ENCODE data around the gene ZNF79.

The ZNF79 gene

DNA sequence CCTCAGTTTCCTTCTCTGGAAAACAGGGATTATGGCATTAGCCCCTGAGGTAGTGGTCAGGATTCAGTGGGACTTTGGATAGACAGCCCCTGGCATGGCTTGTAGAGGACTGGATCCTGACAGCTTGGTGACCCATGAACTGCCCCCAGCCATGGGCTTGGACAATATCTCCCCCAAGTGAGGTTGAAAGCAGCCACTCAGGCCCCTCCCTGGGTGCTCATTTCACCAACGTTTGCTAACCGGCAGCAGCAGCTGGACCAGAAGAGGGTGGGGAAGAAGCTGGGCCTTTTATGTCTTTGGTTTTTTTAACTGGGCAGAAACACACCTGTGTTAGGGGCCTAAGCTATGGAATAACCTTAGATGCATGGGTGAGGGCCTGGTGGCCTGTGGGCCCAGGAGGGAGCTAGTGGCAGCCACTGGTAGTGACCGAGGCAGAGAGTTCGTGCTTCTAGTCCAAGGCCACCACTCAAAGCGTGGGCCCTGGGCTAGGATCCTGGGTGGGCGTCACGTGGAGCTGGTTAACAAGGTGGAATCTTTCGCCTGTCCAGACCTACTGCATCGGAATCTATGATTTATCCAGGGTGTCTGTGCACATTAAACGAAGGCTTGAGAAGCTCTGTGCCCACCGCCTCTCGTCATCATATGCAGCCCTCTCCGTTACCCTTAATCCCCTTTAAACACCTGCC, 25.3 kb upstream of the ZNF79 start:
- no peak for DNase-seq

DNA sequence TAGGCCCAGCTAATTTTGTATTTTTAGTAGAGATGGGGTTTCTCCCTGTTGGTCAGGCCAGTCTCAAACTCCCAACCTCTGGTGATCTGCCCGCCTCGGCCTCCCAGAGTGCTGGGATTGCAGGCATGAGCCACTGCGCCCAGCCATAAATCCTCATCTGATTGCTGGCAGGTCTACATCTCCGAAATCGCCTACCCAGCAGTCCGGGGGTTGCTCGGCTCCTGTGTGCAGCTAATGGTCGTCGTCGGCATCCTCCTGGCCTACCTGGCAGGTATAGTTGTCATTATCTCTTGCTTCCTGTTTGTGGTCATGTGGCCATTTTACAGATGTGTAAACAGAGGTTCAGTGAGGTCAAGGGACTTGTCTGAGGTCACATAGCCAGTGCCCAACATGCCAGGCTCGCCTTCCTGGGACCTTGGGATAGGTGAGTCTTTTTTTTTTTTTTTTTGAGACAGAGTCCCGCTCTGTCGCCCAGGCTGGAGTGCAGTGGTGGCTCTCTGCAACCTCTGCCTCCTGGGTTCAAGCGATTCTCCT, 24.4 kb upstream of the ZNF79 start:
- no peak for DNase-seq

DNA sequence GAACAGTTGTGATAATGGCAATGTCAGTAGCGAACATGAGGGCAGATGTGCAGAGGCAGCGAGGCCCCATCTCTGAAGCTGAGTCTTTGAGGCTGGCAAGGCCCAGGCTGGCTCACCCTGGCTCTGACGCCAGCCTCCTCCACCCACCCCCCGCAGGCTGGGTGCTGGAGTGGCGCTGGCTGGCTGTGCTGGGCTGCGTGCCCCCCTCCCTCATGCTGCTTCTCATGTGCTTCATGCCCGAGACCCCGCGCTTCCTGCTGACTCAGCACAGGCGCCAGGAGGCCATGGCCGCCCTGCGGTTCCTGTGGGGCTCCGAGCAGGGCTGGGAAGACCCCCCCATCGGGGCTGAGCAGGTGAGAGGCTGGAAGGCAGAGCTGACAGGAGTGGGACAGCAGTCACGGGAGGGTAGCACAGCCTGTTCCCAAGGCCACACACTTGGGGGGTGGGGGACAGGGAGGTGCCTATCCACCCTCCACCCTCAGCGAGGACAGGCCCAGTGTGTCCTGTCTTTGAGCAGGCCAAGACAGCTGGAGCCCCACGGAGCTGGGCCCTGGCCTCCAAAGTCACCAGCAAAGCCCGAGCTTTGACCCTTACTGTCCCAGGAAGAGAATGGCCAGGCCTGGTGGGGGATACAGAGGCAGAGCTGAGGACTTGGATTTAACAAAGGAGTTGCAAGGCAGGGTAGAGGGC, 21.6 kb upstream of the ZNF79 start:
- DNase-seq = no peak

DNA sequence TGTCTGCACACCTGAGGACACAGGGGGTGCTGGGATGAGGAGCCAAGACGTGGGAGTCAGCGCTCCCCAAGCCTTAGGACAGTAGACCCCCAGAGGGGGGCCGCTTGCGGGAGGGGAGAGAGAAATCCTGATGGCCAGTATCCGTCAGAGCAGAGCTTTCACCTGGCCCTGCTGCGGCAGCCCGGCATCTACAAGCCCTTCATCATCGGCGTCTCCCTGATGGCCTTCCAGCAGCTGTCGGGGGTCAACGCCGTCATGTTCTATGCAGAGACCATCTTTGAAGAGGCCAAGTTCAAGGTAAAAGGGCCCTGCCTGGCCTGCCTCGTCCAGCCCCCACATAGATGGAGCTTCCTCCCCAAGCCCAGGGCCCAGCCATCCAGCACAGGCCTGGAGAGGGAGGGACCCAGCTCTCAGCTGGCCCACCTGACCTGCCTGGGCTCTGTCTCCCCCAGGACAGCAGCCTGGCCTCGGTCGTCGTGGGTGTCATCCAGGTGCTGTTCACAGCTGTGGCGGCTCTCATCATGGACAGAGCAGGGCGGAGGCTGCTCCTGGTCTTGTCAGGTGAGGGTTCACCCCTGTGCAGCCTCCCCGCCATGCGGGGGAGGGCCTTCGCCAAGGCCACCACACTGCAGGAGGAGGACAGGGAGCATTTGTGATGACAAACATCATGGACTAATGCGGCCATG, 20.5 kb upstream of the ZNF79 start:
- DNase-seq = no peak

DNA sequence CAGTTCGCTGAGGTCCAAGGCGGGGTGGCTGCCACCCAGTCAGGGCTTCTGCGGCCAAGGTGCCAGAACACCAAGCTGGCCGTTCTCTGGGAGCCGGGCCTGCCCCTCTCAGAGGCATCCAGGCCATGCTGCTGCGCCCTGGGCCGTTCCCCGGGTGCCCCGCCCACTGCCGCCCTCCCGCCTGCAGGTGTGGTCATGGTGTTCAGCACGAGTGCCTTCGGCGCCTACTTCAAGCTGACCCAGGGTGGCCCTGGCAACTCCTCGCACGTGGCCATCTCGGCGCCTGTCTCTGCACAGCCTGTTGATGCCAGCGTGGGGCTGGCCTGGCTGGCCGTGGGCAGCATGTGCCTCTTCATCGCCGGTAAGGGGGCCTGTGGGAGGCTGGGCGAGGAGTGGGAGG, 19.6 kb upstream of the ZNF79 start:
- no peak for DNase-seq

DNA sequence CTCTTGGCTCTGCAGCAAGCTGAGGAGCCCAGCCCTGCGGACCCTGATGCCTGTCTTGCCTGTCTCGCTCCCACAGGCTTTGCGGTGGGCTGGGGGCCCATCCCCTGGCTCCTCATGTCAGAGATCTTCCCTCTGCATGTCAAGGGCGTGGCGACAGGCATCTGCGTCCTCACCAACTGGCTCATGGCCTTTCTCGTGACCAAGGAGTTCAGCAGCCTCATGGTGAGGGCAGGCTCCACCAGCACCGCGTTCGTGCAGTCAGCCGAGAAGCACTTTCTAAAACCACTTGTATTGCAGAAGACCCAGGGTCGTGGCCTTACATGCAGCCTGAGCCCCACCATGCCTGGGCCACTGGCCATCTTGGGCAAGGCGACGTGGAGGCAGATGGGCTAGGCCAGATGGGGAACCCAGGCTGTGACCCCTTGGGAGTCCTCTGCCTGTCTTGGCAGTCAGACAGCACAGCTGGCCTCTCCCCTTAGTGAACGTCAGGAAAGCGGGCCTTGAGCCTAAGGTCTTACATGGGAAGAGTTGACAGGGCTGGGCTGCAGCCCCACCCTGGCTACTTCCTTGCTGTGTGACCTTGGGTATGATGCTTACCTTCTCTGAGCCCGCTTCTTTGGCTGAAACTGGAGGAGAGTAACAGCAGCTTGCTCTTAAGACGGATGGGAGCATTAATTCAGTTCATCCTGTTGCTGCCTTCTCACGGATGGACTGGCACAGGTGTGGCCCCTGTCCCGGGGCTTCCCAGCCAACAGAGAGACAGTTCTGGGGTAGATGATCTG, 18.6 kb upstream of the ZNF79 start:
- DNase-seq = no peak

DNA sequence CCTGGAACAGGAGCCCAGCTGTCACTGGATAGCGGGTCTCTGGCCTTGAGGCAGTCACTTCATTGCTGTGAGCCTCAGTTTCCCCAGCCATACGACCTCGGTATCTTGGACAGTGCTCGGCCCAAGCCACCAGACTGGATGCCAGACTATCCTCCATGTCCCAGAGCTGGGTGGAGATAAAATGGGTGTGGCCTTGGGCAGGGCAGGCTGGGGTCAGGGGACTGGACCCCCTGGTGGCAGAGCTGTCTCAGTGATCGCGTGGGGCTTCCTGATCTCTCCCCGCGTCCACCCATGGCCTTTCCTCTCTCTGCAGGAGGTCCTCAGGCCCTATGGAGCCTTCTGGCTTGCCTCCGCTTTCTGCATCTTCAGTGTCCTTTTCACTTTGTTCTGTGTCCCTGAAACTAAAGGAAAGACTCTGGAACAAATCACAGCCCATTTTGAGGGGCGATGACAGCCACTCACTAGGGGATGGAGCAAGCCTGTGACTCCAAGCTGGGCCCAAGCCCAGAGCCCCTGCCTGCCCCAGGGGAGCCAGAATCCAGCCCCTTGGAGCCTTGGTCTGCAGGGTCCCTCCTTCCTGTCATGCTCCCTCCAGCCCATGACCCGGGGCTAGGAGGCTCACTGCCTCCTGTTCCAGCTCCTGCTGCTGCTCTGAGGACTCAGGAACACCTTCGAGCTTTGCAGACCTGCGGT, 17.2 kb upstream of the ZNF79 start:
- no peak for DNase-seq

DNA sequence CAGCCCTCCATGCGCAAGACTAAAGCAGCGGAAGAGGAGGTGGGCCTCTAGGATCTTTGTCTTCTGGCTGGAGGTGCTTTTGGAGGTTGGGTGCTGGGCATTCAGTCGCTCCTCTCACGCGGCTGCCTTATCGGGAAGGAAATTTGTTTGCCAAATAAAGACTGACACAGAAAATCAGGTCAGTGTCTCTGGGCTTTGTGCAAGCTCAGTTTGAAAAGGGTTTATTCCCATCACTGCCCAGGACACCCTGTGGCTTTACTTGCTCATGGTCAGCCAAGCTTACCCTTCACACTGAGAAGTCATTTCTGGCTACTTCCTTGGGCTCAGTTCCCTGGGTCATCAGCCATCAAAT, 16.7 kb upstream of the ZNF79 start:
- DNase-seq = no peak

DNA sequence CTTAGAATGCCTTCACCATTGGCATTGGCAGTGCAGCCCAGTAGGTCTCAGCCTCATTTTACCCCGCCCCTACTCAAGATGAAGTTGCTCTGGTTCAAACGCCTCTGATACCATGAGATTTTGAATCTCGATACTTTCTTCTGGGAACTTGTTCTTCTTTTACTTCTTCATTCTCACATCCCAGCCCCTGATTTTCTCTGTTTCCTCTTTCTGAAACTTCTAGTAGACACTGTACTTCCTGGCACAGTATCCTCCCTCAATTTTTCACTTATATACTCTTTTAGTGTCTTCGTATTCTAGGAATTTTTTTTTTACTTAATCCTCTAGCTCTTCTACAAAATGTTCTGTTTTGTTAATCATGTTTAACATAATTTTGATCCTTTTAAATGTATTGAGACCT, 13.1 kb upstream of the ZNF79 start:
- DNase-seq = no peak

DNA sequence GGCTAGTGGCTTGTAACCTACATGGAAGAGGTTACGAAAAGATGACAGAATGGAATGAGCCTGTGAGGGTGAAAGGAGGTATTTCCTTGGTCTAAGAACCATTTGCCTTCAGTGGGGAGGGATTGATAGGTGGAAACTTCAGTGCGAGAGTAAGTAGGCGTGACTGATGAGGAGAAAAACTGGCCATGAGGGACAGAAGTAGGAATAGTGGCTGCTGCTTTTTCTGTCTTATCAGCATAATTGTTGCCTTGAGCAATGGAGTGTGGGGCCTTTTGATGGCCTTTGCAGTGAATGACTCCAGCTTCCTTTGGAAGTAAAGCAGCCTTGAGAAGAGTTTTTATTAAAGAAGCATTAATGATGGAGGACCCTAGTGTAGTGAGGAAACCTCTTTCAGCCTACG, 9.0 kb upstream of the ZNF79 start:
- DNase-seq = no peak

DNA sequence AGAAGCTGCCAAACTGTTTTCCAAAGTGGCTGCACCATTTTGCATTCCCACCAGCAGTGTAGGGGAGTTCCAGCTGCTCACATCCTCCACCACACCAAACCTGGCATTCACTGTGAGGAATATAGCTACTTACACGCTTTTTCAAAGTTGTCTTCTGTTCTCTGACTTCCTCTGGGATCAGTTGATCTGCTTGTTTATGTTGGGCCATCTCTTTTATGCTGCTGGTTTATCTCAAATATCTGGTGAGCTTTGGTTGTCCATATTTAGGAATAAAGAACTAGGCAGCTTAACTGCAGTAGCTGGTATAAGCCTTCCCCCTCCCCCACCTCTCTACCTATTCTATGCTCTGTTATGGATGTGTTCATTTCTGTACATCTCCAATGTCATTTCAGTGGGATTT, 8.5 kb upstream of the ZNF79 start:
- no peak for DNase-seq

DNA sequence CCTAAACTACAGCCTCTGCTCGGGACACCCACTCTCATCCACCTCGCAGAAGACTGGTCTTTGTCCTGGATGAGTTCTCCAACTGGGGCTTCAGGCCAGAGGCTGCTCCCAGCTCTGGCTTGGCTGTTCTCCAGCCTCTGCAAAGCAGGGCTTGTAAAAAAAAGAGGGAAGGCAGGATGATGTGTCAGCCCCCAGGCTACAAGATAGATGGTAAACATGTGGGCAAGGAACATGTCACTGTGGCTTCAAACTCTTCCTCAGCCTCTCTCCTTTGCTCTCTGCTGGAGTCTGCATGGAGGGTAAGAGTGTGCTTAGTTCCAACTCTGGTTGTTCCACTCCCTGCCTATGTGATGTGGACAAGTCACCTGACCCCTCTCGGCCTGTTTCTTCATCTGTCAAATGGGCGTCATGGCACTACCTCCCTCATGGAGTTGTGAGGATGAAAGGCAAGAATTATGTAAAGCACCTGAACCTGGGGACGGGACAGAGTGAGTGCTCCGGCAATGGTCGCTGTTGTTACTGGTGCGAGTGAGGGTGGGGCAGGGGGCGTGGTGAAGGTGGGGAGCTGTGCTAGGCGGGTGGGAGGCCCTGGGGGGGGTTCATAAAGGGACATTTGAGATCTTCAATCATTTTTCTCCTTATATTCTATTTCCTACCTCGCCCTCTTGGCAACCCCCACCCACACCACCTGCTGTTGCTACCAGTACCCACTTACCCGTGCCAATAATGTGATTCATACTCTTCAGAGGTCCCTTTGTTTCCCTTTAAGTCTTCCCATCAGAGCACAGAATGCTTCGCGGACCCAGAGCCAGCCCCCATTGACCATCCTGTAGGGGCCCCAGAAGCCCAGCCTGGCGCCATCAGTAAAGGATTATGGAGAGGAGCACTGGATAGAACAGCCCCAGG, 6.8 kb upstream of the ZNF79 start:
- no peak for DNase-seq

DNA sequence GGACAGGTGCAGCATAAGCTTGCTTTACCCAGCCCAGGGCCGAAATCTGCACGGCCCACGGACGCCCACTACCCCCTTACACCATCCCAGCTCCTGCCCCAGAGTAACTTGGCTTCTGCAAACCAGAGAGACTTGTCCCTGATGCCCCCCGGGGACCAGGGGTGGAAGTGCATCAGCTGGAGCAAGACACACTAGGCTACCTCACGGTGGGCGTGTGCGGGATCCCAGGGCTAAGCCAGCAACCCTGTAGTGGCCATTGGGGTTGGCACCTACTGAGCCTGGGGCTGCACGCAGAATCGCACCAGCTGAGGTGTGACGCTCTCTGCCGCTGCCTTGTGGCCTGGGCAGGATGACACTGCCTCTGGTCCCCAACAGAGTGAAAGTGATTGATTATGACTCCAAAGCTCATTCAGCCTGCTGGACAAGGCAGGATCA, 6.1 kb upstream of the ZNF79 start:
- DNase-seq = peak; percentile 54

DNA sequence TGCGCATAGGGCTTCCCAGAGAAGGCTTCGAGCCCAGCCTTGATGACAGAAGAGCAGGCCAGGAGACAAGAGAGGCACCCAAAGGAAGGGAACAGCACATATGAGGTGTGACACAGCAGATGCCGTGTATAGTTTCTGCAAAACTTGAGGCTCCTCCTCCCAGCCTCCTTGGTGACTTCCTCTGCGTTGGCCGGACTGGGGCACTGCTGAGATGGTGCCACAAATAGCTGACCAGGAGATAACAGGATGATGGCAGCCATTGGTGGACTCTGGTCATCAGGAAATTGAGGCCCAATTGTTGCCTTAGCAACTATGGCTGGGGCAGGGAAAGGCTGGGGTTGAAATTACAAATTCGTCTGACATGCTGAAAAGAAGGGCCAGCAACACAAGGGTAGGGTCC, 4.8 kb upstream of the ZNF79 start:
- no peak for DNase-seq

DNA sequence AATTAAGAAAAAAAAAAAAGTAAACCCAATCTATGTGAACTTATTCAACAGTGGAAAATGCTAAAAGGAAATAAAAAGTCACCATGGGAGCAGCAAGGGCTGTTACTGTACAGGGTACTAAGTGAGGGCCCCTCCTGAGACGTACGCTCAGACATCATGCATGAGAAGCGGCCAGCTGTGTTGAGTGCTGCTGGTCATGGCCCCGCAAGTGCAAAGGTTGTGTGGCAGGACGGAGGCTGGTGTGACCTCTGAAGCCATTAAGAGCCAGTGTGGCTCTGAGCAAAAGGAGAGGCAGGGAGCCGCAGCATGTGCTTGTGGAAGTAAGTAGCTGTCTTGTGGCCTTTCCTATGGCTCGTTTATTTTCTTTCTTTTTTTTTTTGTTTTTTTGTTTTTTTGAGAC, 3.1 kb upstream of the ZNF79 start:
- no peak for DNase-seq

DNA sequence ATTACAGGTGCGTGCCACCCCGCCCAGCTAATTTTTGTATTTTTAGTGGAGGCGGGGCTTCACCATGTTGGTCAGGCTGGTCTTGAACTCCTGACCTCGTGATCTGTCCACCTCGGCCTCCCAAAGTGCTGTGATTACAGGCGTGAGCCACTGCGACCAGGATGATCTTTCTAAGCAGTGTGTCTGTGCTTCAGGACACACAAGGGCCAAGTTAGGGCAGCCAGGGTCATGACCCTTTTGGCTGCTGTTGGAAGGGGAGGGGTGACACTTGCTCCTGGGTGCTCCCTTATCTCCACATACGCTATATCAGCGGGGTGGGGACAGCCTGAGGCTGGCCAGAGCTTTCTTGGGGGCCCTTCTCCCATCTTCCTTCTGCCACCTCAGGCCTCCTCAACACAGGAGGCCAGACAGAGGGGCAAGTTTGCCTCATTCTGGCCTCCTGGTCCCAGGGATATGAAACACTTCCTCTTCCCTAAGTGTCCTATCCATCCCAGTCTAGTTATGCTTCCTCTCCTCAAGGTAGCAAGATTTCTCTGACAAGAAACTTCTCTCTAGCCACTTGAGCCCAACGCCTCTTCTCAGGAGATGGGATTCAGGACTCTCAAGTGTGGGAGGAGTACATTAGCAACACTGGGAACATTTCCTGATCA, 1.9 kb upstream of the ZNF79 start:
- no peak for DNase-seq

DNA sequence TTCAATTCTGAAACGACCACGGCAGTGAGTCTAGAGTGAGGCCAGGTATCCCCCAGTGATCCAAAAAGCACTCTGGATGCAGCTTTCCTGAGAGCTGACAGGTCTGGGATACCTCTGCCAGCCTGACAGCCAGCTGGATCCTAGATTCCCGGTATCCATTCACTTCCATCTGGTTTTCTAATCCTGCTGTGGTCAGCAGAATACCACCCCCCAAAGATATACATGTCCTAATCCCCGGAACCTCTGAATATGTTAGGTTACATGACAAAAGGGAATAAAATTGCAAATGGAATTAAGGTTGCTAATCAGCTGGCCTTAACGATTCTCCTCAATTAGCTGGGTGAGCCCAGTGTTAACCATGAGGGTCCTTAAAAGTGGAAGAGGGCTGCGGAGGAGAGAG, 1.4 kb upstream of the ZNF79 start:
- DNase-seq = no peak

DNA sequence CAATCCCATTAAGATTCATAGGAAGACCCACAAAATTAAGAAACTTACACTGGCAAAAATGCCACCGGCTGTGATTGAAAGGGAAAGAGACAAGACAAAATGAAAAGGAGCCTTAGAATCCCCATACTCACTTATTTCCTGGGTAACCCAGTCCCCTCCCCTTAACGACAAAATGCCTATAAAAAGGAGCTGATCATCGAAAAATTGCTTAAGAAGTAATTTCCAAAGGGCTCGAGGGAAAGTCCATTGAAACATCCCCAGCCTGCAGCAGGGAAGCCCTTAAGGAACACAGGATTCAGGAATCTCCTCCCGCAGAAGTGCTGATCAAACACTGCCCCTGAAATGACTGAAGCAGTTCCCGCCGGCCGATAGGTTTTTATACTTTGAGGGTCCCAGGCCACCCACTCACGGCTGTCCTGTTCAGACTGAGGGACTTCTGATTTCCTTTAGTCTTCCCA, 677 bp upstream of the ZNF79 start:
- peak; percentile 12 for DNase-seq

DNA sequence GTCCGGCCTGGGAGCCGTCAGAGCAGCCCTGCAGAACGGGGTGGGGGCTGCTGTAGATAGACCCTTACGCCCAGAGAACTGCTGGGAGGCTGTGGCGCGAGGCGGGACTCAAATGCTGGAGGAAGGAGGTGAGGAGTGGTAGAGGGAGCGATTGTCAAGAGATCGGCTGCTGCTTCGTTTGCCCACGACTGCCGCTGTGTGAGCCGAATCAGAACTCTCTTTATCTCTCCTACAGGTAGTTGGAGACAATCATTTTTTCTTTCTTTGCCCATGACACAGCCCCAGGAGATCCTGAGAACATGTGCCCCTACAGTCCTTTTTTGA, 456 bp downstream of the ZNF79 start:
- DNase-seq = peak; percentile 43

DNA sequence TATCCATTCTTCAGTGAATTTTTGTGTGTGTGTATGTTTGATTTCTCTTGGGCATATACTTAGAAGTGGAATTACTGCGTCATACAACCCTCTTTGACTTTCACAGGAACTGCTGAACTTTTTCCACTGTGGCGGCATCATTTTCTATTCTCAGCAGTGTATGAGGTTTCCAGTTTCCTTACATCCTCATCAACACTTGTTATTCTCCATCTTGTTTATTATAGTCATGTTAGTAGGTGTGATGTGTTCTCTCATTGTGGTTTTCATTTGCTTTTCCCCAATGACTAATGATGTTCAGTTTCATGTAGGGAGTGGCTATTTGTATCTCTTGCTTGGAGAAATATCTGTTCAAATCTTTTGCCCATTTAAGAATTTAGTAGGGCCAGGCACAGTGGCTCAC, 2.6 kb downstream of the ZNF79 start:
- DNase-seq = peak; percentile 84

DNA sequence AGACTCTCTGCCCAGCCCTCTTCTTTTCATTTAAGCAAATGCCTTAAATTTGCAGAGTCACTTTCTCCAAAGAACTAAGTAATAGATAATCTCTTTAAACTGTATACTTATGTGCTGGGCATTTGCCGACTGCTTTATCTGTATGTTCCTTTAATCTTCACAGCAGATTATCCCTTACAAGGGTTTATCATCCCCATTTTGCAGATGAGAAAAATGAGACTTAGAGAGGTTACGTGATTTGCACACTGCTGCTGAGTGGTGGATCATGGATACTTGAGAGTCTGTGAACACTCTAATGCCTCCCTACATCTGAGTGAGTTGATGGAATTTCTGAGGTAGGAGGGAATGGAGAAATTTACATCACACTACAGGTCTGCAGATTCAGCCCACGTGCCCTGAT, 4.2 kb downstream of the ZNF79 start:
- DNase-seq = no peak

Data from activated CD4-positive, alpha-beta T cell treated with anti-CD3 and anti-CD28 coated beads, Interleukin-10, Interleukin-2, amounts not matched to agents 100 ng/mL and 50 ng/mL, durations not matched to agents 16 hours and 8 hours (primary cell).